ENCODE measurements around the gene FAM174C. TPM values are rescaled to one million over a fixed set of nuclear protein-coding genes. Genes with fewer than 3 reads are reported as not detected.

The FAM174C gene
- total and polyA plus RNA-seq, 2 of the 8 experiments (the other 6 are each of a cell fraction or from before 2014, with no cell fraction given), result 44.5 to 125 TPM

GRCh38 chr19:1308718-1309117, 33.4 kb downstream of the FAM174C start:
- no peaks in the 10 kb centered on the region for H4K20me1 ChIP-seq (replicated peaks in 1 of 2; ENCODE audit: control insufficient read depth in 1 of 2, insufficient read depth in 2 of 2, low read length in 2 of 2)
- H3K18ac ChIP-seq (ENCODE audit: extremely low read depth, low read length), result no peak overlapping the region
- no peak overlapping the region for H3K4me3 ChIP-seq (ENCODE audit: extremely low read depth in 1 of 4, insufficient read depth in 2 of 4, low read depth in 3 of 4, low read length in 4 of 4)
- POLR2A ChIA-PET (ENCODE audit: partially characterized antibody), result interaction anchor here (1.0 to 4.0 kb wide), 3 partner anchors 9 to 40 kb away, joined by 3 to 18 read pairs (median 3); partner anchors contain the start of gene CIRBP
- DNase-seq (ENCODE audit: low read depth in 1 of 2, low spot score in 2 of 2), result no peak
- H2BK120ac ChIP-seq (replicated peaks; ENCODE audit: low read depth, low read length), result no peak overlapping the region
- H3K9me3 ChIP-seq (ENCODE audit: insufficient read depth in 2 of 2, low read depth in 1 of 2, low read length in 1 of 2), result no peaks in the 10 kb centered on the region
- no peak overlapping the region for H2BK20ac ChIP-seq (ENCODE audit: low read length)
- no peak overlapping the region for H2BK12ac ChIP-seq (ENCODE audit: low read depth, low read length)
- WGBS, 2 experiments (ENCODE audit: extremely low coverage in 1 of 2, insufficient coverage in 1 of 2, insufficient read length in 1 of 2, insufficient replicate concordance in 2 of 2, low coverage in 1 of 2, low lambda C conversion rate in 2 of 2, missing lambda C conversion rate in 1 of 2), result 81% methylated on average over 11 of the region's 11 CpGs; no CpG with 5 or more reads in 1 of the 2 experiments
- no peaks in the 10 kb centered on the region for H3K79me2 ChIP-seq (ENCODE audit: control insufficient read depth in 1 of 2, insufficient read depth in 2 of 2, low read length in 2 of 2)
- no peaks in the 10 kb centered on the region for H3K36me3 ChIP-seq (ENCODE audit: control insufficient read depth in 2 of 4, insufficient read depth in 4 of 4, low read length in 3 of 4)
- H2AK5ac ChIP-seq (ENCODE audit: low read depth, low read length), result no peak overlapping the region
- H4K5ac ChIP-seq (ENCODE audit: insufficient read length, low read depth, low read length), result no peak overlapping the region
- H3K56ac ChIP-seq (replicated peaks; ENCODE audit: insufficient read length, low read depth, low read length), result no peak overlapping the region
- no peak for FAIRE-seq
- H3K27ac ChIP-seq (ENCODE audit: low read depth, low read length), result no peak overlapping the region
- no peak overlapping the region for H3K4me2 ChIP-seq (ENCODE audit: insufficient read depth in 1 of 2, low read depth in 2 of 2, low read length in 2 of 2)
- H3K4ac ChIP-seq (replicated peaks; ENCODE audit: insufficient read length, low read depth, low read length), result no peak overlapping the region
- no peak overlapping the region for H3K9ac ChIP-seq (replicated peaks in 1 of 4; ENCODE audit: extremely low read depth in 1 of 4, low read depth in 3 of 4, low read length in 3 of 4)
- TF ChIP-seq TEAD4 (IDR thresholded peaks at IDR 0.05; ENCODE audit: low read depth, low read length) (no peak), USF2 (IDR thresholded peaks at IDR 0.05; ENCODE audit: low read length) (no peak), EZH2 (IDR thresholded peaks at IDR 0.05; ENCODE audit: low read depth, low read length, severe bottlenecking) (no peak), GABPA (IDR thresholded peaks at IDR 0.05; ENCODE audit: borderline replicate concordance, insufficient read depth, low read length) (no peak)
- H3K14ac ChIP-seq (ENCODE audit: insufficient read length), result no peak overlapping the region
- H2AFZ ChIP-seq (ENCODE audit: low read length), result no peak overlapping the region
- no peaks in the 10 kb centered on the region for H3K79me1 ChIP-seq (ENCODE audit: low read depth, low read length)
- H3K4me1 ChIP-seq (replicated peaks in 1 of 4; ENCODE audit: control insufficient read depth in 3 of 4, insufficient read depth in 4 of 4, low read length in 3 of 4), result peaks cover 0 to 4% (median 1%) of the 10 kb centered on the region in 4 experiments; a peak in 2 of 7 replicates
- no peaks in the 10 kb centered on the region for H3K23me2 ChIP-seq (ENCODE audit: low read depth, low read length)
- no peak overlapping the region for H4K91ac ChIP-seq (replicated peaks; ENCODE audit: insufficient read length, low read length)
- no peak overlapping the region for H2BK15ac ChIP-seq (ENCODE audit: low read length)
- no peak overlapping the region for H3K23ac ChIP-seq (ENCODE audit: insufficient read length)
- CTCF ChIA-PET (ENCODE audit: partially characterized antibody), result interaction anchor here (0.5 to 1.4 kb wide), 4 partner anchors 37 to 1152 kb away, joined by 3 to 6 read pairs (median 3); no protein-coding TSS in a partner anchor
- no peaks in the 10 kb centered on the region for H3K27me3 ChIP-seq (replicated peaks in 1 of 4; ENCODE audit: control insufficient read depth in 3 of 4, extremely low read depth in 1 of 4, insufficient read depth in 3 of 4, low read length in 3 of 4)
- no peak overlapping the region for H2BK5ac ChIP-seq (ENCODE audit: low read depth, low read length)
- no peak overlapping the region for H4K8ac ChIP-seq (ENCODE audit: extremely low read depth, insufficient read depth, low read length)

Data from H1 (cell line).